PC-3 (cell line): Measurements from ENCODE around the gene NDC1.

Source experiments
- CTCF ChIP-seq: fragments of 300-600 bp; sonication (generic); conservative IDR thresholded peaks from 2 replicates; pipeline ENCODE4 v1.5.1; 2017; ENCODE audit warnings: antibody characterized with exemption, low read depth, mild to moderate bottlenecking, low read length
- EZH2 ChIP-seq: fragments of 300-600 bp; sonication (generic); IDR thresholded peaks from one replicate; pipeline ENCODE4 v1.6.1; 2017; ENCODE audit warnings: antibody characterized with exemption, mild to moderate bottlenecking, low read length; ENCODE audit not compliant: unreplicated experiment
- EZH2phosphoT487 ChIP-seq: fragments of 300-600 bp; sonication (generic); IDR thresholded peaks from 2 replicates; pipeline ENCODE4 v1.6.1; 2018; ENCODE audit warnings: mild to moderate bottlenecking, antibody characterized with exemption, low read length, borderline replicate concordance

- TF ChIP-seq EZH2 (no peak), CTCF (no peak), EZH2phosphoT487 (no peak)
Observed at GRCh38 chr1:53719469-53719868, 118.6 kb downstream of the NDC1 start.
